ENCODE measurements around the gene ELK3.
A peak's percentile ranks its signal among the peaks of the same experiment; 100 is the strongest.

The ELK3 gene

DNA sequence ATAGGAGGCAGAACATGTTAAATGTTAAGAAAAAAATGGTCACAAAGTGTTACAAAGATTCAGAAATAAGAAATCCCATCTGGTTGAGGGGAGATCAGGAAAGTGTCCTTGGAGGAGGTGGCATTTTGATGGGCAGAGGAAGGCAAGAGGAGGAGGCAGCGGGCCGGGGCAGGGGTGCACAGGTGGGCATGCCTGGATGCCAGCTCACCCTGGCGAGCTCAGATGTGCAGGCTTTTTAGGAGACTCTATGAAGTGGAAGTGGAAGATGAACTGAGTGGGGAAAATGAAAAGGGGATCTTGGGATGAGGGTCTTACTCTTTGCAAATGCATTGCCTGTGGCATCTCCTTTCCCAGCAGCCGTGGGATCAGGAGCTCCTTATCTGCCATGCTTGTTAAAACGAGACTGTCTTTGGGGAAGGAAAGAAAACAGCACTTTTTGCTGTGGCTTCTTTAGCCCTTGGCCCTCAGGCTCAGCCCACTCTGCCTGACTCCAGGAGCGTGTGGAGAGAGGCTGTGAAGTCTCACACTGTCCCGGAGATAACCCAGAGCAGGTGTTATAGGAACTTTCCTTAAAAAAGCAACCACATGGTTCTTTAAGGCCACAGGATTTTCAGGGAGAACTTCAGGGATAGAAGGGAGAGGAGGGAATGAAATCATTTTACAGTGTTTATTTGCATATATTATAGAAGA, 62.6 kb downstream of the ELK3 start:
- POLR2A ChIA-PET, result no interaction called here
- peaks cover 5 to 20% of the 10 kb centered on the region in 2 experiments for H3K36me3 ChIP-seq (ENCODE audit: control insufficient read depth in 2 of 2, insufficient read depth in 1 of 2, low read length in 2 of 2)

DNA sequence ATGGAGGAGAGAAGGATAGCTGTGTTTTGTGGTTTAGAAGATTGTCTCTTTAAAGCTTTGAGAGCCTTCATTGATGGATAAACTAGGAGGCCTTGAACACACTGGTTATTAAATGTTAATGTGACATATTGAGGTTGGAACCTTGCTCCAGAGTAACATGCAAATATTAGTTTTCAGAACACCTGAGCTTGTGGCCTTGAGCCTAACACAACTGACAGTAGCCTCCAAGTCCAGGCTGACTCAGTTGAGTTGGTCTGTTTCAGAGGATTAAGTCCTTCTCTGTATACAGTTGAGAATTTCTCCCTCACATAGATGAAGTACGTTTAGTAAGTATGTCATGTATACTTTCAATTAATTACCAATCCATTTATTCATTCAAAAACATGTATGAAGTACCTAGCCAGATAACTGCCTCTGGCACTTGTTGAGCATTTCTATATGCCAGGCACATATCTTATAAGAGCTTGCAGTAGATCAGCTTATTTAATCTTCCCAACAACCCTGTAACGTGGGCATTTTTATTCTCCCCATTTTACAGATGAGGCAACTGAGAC, 63.5 kb downstream of the ELK3 start:
- no peaks in the 10 kb centered on the region for H3K9me3 ChIP-seq (ENCODE audit: control insufficient read depth, insufficient read depth, low read depth, low read length)
- POLR2A ChIA-PET, result no interaction called here
- H3K4me3 ChIP-seq (ENCODE audit: low read depth, low read length), result no peak overlapping the region
- TF ChIP-seq SALL2 (tag by site-specific recombination; IDR thresholded peaks at IDR 0.05; ENCODE audit: borderline replicate concordance), result no peak
- no peak for TF ChIP-seq ZFP37 (tag by site-specific recombination; IDR thresholded peaks at IDR 0.05)
- TF ChIP-seq SCRT2 (tag by site-specific recombination; IDR thresholded peaks at IDR 0.05), result peak; percentile 56
- peaks cover 7% of the 10 kb centered on the region for H3K4me1 ChIP-seq (ENCODE audit: control insufficient read depth, insufficient read depth, low read length)
- no peak overlapping the region for H3K27ac ChIP-seq (ENCODE audit: extremely low read depth, low read depth, low read length)
- peaks cover 7 to 21% of the 10 kb centered on the region in 2 experiments for H3K36me3 ChIP-seq (ENCODE audit: control insufficient read depth in 2 of 2, insufficient read depth in 1 of 2, low read length in 2 of 2)
- CTCF ChIA-PET, result interaction anchor here (0.5 to 1.3 kb wide), 3 partner anchors 9 to 289 kb away, joined by 3 to 5 read pairs (median 4); no protein-coding TSS in a partner anchor

More for the DNA sequence above, 62.6 kb downstream of the ELK3 start:
- TF ChIP-seq YY1 (tag by site-specific recombination; IDR thresholded peaks at IDR 0.05), result no peak
- no peak for TF ChIP-seq IKZF3 (tag by site-specific recombination; IDR thresholded peaks at IDR 0.05)
- TF ChIP-seq ZNF404 (tag by site-specific recombination; IDR thresholded peaks at IDR 0.05), result no peak
- TF ChIP-seq ZNF561 (tag by site-specific recombination; IDR thresholded peaks at IDR 0.05; ENCODE audit: borderline replicate concordance), result no peak
- TF ChIP-seq, protein P1, sequence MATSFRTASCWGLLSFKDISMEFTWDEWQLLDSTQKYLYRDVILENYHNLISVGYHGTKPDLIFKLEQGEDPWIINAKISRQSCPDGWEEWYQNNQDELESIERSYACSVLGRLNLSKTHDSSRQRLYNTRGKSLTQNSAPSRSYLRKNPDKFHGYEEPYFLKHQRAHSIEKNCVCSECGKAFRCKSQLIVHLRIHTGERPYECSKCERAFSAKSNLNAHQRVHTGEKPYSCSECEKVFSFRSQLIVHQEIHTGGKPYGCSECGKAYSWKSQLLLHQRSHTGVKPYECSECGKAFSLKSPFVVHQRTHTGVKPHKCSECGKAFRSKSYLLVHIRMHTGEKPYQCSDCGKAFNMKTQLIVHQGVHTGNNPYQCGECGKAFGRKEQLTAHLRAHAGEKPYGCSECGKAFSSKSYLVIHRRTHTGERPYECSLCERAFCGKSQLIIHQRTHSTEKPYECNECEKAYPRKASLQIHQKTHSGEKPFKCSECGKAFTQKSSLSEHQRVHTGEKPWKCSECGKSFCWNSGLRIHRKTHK (tag by site-specific recombination; IDR thresholded peaks at IDR 0.05), result no peak
- Histone ChIP-seq H3K4me1 (ENCODE audit: control insufficient read depth, insufficient read depth, low read length) (peaks cover 7% of the 10 kb centered on the region), H3K27ac (ENCODE audit: extremely low read depth, low read depth, low read length) (no peak overlapping the region), H3K9me3 (ENCODE audit: control insufficient read depth, insufficient read depth, low read depth, low read length) (no peaks in the 10 kb centered on the region), H3K4me3 (ENCODE audit: low read depth, low read length) (no peak overlapping the region)
- CTCF ChIA-PET, result no interaction called here

DNA sequence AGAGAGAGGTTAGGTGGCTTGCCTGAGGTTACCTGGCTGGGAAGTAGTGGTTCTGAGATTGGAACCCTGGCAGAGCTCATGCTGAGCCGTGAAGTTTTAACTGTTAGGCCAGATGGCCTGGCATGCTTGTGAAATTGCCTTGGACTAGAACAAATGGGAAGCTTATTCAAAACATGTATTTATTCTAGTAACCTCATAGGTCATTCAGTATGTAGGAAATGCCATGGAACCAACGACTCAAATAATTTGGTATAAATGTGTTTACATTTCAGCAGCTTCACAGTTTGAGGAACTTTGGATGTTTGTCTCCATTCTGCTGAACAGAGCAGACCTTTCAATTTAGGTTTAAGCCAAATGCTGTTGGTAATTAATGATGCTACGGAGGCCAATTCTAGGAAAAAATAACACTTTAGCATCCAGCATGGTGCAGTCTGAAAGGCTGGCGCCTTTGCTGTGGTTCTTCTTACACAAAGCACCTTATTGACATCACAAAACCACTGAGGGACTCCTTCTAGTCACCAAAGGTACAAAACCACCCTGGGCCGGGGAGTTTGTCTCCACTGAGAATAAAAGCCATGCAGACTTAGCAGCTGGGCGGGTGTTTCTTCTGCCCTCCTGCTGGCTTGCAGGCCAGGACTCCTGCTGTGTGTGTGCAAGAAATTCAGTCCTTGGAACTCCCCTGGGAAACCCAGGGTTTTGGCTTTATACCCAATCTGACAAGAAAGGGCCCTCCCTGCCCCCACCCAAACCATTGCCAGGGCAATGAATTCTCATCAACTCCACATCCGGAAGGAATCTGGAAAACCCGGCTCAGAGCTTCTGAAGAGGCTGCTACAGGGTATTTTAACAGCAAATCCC, 64.2 kb downstream of the ELK3 start:
- Histone ChIP-seq H3K4me3 (ENCODE audit: low read depth, low read length) (no peak overlapping the region), H3K4me1 (ENCODE audit: control insufficient read depth, insufficient read depth, low read length) (peaks cover 7% of the 10 kb centered on the region), H3K36me3 (ENCODE audit: control insufficient read depth in 2 of 2, insufficient read depth in 1 of 2, low read length in 2 of 2) (peaks cover 10 to 21% of the 10 kb centered on the region in 2 experiments), H3K9me3 (ENCODE audit: control insufficient read depth, insufficient read depth, low read depth, low read length) (no peaks in the 10 kb centered on the region), H3K27ac (ENCODE audit: extremely low read depth, low read depth, low read length) (no peak overlapping the region)
- ChIA-PET POLR2A (no interaction called here), CTCF (interaction anchor here (0.5 to 1.3 kb wide), 3 partner anchors 10 to 289 kb away, joined by 3 to 5 read pairs (median 4); no protein-coding TSS in a partner anchor)
- TF ChIP-seq ZNF341 (tag by site-specific recombination; IDR thresholded peaks at IDR 0.05; ENCODE audit: low read depth), result no peak
- TF ChIP-seq, protein P2, sequence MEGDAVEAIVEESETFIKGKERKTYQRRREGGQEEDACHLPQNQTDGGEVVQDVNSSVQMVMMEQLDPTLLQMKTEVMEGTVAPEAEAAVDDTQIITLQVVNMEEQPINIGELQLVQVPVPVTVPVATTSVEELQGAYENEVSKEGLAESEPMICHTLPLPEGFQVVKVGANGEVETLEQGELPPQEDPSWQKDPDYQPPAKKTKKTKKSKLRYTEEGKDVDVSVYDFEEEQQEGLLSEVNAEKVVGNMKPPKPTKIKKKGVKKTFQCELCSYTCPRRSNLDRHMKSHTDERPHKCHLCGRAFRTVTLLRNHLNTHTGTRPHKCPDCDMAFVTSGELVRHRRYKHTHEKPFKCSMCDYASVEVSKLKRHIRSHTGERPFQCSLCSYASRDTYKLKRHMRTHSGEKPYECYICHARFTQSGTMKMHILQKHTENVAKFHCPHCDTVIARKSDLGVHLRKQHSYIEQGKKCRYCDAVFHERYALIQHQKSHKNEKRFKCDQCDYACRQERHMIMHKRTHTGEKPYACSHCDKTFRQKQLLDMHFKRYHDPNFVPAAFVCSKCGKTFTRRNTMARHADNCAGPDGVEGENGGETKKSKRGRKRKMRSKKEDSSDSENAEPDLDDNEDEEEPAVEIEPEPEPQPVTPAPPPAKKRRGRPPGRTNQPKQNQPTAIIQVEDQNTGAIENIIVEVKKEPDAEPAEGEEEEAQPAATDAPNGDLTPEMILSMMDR (tag by site-specific recombination; IDR thresholded peaks at IDR 0.05), result no peak
- TF ChIP-seq, protein P3, sequence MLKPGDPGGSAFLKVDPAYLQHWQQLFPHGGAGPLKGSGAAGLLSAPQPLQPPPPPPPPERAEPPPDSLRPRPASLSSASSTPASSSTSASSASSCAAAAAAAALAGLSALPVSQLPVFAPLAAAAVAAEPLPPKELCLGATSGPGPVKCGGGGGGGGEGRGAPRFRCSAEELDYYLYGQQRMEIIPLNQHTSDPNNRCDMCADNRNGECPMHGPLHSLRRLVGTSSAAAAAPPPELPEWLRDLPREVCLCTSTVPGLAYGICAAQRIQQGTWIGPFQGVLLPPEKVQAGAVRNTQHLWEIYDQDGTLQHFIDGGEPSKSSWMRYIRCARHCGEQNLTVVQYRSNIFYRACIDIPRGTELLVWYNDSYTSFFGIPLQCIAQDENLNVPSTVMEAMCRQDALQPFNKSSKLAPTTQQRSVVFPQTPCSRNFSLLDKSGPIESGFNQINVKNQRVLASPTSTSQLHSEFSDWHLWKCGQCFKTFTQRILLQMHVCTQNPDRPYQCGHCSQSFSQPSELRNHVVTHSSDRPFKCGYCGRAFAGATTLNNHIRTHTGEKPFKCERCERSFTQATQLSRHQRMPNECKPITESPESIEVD (tag by site-specific recombination; IDR thresholded peaks at IDR 0.05), result peak; percentile 53
- peak; percentile 32; the same call in 1 of the 2 replicates for TF ChIP-seq KLF1 (tag by site-specific recombination; IDR thresholded peaks at IDR 0.05)
- no peak for TF ChIP-seq ZFP37 (tag by site-specific recombination; IDR thresholded peaks at IDR 0.05)
- peak; percentile 84 for TF ChIP-seq ZNF423 (tag by site-specific recombination; IDR thresholded peaks at IDR 0.05)
- peak; percentile 83 for TF ChIP-seq ZIC2 (tag by site-specific recombination; IDR thresholded peaks at IDR 0.05)
- TF ChIP-seq GLIS1 (tag by site-specific recombination; IDR thresholded peaks at IDR 0.05), result peak; percentile 45; the same call in 1 of the 2 replicates
- TF ChIP-seq, protein P4, sequence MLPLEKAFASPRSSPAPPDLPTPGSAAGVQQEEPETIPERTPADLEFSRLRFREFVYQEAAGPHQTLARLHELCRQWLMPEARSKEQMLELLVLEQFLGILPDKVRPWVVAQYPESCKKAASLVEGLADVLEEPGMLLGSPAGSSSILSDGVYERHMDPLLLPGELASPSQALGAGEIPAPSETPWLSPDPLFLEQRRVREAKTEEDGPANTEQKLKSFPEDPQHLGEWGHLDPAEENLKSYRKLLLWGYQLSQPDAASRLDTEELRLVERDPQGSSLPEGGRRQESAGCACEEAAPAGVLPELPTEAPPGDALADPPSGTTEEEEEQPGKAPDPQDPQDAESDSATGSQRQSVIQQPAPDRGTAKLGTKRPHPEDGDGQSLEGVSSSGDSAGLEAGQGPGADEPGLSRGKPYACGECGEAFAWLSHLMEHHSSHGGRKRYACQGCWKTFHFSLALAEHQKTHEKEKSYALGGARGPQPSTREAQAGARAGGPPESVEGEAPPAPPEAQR (tag by site-specific recombination; IDR thresholded peaks at IDR 0.05), result no peak
- TF ChIP-seq, protein P5, sequence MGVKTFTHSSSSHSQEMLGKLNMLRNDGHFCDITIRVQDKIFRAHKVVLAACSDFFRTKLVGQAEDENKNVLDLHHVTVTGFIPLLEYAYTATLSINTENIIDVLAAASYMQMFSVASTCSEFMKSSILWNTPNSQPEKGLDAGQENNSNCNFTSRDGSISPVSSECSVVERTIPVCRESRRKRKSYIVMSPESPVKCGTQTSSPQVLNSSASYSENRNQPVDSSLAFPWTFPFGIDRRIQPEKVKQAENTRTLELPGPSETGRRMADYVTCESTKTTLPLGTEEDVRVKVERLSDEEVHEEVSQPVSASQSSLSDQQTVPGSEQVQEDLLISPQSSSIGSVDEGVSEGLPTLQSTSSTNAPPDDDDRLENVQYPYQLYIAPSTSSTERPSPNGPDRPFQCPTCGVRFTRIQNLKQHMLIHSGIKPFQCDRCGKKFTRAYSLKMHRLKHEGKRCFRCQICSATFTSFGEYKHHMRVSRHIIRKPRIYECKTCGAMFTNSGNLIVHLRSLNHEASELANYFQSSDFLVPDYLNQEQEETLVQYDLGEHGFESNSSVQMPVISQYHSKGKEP (tag by site-specific recombination; IDR thresholded peaks at IDR 0.05), result 0 out of 2 replicates have a peak, but pooled peaks have one; percentile 35

Data from HEK293 (cell line).